GM21723 (cell line): ENCODE results near the gene LHX6.

Source experiments
- ATAC-seq: cut with Tn5 transposase; IDR thresholded peaks from one replicate; pipeline ENCODE4 v1.9.1; 2021; ENCODE audit warnings: mild to moderate bottlenecking, moderate library complexity; ENCODE audit not compliant: unreplicated experiment

The LHX6 gene

DNA sequence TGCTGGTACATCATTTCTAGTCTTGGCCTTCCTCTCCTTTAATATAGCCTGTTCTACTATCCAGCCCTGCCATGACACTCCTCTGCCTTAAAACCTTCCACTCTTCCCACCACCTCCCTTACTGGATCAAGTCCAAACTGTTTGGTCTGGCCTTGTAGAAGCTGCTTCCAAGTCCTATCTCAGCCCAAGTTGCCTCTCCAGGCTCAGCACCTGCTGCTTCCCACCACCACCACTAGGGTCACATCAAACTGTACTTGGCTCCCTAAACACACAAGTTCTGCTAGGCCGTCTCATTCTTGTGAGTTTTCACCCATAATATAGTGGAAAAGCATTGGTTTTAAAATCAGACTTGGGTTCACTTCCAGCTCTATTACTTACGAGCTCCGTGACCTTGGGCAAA is 70.6 kb downstream of the LHX6 start:
- no peak for ATAC-seq

DNA sequence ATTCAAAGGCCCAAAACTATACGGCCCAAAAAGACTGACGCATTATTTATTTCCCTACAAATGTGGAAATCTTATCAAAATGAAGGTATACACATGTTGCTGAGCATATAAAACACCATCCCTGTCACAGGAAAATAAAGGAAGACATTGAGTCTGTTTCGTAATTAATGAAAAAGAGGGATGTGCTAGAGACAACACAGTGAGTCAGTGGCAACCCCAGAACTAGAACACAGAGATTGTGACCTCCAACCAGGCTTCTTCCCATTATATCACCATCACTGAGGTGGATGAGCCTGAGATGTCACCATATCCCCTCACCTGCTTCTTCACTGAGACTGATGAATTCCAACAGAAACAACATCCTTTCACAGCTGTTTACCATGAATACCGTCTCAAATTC is 73.0 kb downstream of the LHX6 start:
- no peak for ATAC-seq
